Activated T-helper 17 cell treated with anti-CD3 and anti-CD28 coated beads, Interleukin-2, amount 50 U/mL, for 72 hours (primary cell): ENCODE results near the gene PRKCZ. TPM values are rescaled to one million over a fixed set of nuclear protein-coding genes. Genes with fewer than 3 reads are reported as not detected.

Experiments
- ATAC-seq: fragments of 150-1000 bp; cut with Tn5 transposase; replicated peaks from 2 replicates; pipeline ENCODE4 v1.10.0; 2021; ENCODE audit warnings: mild to moderate bottlenecking, moderate library complexity
- H3K27ac Mint-ChIP-seq: one replicate; pipeline ENCODE4 v1.8.0; 2022; ENCODE audit warnings: mixed read lengths
- H3K27me3 Mint-ChIP-seq: one replicate; pipeline ENCODE4 v1.8.0; 2022; ENCODE audit warnings: mixed read lengths
- H3K36me3 Mint-ChIP-seq: one replicate; pipeline ENCODE4 v1.8.0; 2022; ENCODE audit warnings: low read depth, mild to moderate bottlenecking, mixed read lengths
- H3K4me1 Mint-ChIP-seq: one replicate; pipeline ENCODE4 v1.8.0; 2022; ENCODE audit warnings: mixed read lengths
- H3K4me3 Mint-ChIP-seq: one replicate; pipeline ENCODE4 v1.8.0; 2022; ENCODE audit warnings: mild to moderate bottlenecking, mixed read lengths
- H3K9me3 Mint-ChIP-seq: one replicate; pipeline ENCODE4 v1.8.0; 2022; ENCODE audit warnings: mixed read lengths
- total RNA-seq, 2 donors: library from RNA; stranded (reverse); gene quantifications; one replicate each; pipeline ENCODE4 v1.2.3, GENCODE V29; 2022

PRKCZ gene
- total RNA-seq, 2 donors from 2014 or later: 12.2 to 24.7 TPM

DNA sequence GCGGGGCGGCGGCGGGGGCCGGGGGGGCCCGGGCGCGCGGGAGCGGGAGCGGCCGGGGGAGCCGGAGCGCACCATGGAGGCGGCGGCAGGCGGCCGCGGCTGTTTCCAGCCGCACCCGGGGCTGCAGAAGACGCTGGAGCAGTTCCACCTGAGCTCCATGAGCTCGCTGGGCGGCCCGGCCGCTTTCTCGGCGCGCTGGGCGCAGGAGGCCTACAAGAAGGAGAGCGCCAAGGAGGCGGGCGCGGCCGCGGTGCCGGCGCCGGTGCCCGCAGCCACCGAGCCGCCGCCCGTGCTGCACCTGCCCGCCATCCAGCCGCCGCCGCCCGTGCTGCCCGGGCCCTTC is 178.5 kb downstream of the PRKCZ start:
- H3K9me3 Mint-ChIP-seq: no peaks in the 10 kb centered on the region
- no peak for ATAC-seq
- H3K4me1 Mint-ChIP-seq: peaks cover 14% of the 10 kb centered on the region
- H3K36me3 Mint-ChIP-seq: peaks cover 43% of the 10 kb centered on the region
- H3K4me3 Mint-ChIP-seq: peak overlapping the region; percentile 99
- no peaks in the 10 kb centered on the region for H3K27me3 Mint-ChIP-seq
- peak overlapping the region; percentile 97 for H3K27ac Mint-ChIP-seq

DNA sequence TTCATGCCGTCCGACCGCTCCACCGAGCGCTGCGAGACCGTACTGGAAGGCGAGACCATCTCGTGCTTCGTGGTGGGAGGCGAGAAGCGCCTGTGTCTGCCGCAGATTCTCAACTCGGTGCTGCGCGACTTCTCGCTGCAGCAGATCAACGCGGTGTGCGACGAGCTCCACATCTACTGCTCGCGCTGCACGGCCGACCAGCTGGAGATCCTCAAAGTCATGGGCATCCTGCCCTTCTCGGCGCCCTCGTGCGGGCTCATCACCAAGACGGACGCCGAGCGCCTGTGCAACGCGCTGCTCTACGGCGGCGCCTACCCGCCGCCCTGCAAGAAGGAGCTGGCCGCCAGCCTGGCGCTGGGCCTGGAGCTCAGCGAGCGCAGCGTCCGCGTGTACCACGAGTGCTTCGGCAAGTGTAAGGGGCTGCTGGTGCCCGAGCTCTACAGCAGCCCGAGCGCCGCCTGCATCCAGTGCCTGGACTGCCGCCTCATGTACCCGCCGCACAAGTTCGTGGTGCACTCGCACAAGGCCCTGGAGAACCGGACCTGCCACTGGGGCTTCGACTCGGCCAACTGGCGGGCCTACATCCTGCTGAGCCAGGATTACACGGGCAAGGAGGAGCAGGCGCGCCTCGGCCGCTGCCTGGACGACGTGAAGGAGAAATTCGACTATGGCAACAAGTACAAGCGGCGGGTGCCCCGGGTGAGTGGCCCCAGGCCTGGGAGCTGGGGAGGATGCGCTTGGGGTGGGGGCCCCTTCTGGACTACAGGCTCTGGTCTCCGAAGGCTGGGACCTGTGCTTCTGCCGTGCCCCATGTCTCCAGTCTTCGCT is 179.0 kb downstream of the PRKCZ start:
- no peak for ATAC-seq
- Mint-ChIP-seq H3K9me3 (no peaks in the 10 kb centered on the region), H3K27ac (peak overlapping the region; percentile 97), H3K27me3 (no peaks in the 10 kb centered on the region), H3K36me3 (peaks cover 48% of the 10 kb centered on the region), H3K4me3 (peak overlapping the region; percentile 99), H3K4me1 (peaks cover 16% of the 10 kb centered on the region)

DNA sequence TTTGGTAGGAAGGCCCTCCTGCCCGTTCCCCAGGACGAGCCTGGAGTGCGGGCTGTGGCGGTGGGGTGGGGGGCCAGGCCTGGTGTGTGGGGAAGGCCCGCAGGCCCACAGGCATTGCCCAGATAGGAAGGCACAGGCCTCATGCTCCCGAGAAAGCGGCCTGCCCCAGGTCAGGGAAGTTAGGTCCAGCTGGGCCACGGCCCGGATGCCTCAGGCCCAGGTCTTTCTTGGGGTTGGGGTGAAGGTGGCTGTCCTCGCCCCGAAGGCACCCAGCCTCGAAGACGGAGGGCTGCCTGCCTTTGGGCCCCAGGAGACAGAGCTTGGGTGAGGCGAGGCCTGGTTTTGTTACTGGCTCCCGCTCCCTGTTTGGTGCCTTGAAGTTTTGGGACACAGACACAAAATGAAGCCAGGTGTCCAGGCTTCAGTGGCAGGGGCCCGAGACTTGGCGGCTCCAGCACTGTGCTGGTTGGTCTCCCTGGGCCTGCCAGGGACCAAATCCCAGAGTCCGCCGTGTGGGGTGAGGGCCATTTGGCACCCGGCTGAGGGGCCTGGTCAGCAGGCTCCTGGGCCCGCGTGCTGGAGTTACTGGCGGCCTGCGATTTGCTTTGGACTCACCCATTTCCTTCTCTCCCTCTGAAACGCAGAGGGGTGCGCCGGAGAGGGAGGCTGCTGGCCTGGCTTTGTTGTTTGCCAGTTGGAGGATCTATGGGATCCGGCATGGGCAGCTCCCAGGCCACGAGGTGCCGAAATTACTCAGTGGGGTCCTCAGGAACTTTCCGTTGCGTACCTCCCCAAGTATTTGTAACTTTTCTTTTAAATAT is 179.9 kb downstream of the PRKCZ start:
- H3K9me3 Mint-ChIP-seq: no peaks in the 10 kb centered on the region
- H3K4me1 Mint-ChIP-seq: peaks cover 20% of the 10 kb centered on the region
- no peaks in the 10 kb centered on the region for H3K27me3 Mint-ChIP-seq
- H3K27ac Mint-ChIP-seq: peak overlapping the region; percentile 97
- ATAC-seq: no peak
- H3K4me3 Mint-ChIP-seq: peak overlapping the region; percentile 99
- peaks cover 52% of the 10 kb centered on the region for H3K36me3 Mint-ChIP-seq

DNA sequence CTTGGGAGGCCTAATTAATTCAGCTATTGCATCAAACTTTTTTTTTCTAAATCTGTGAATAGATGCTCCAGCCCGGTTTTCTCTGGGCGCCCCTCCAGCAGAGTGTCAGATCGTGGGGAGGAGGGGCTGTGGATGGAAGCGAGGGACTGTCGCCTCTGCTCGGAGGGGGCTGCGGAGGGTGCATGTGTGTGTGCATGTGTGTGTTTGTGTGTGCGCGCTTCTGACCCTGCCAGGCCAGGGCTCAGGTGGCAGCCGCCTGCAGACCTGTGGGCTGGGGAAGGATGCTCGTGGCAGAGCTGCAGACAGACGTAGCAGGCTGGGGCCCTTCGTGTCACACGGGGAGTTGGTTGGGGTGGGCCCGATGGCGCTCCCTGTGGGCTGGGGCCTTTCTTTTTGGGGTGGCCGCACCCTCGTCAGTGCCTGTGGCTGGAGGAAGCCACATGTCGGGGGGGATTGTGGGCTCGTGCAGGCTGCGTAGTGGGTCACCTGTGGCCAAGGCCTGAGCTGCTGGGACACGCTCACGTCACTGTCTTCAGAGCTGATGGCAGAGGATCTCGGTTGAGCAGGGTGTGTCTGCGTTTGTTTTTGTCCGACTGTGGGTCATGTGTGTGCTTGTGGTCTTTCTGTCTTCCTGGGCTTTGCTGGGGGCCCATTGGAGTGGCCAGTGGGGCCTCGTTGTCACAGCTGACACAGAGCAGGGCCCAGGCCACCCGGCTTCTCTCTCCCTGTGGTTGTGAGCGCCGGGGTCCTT is 180.7 kb downstream of the PRKCZ start:
- Mint-ChIP-seq H3K4me3 (peak overlapping the region; percentile 99), H3K27me3 (no peaks in the 10 kb centered on the region), H3K4me1 (peaks cover 26% of the 10 kb centered on the region), H3K36me3 (peaks cover 57% of the 10 kb centered on the region), H3K9me3 (no peaks in the 10 kb centered on the region), H3K27ac (peak overlapping the region; percentile 97)
- no peak for ATAC-seq

DNA sequence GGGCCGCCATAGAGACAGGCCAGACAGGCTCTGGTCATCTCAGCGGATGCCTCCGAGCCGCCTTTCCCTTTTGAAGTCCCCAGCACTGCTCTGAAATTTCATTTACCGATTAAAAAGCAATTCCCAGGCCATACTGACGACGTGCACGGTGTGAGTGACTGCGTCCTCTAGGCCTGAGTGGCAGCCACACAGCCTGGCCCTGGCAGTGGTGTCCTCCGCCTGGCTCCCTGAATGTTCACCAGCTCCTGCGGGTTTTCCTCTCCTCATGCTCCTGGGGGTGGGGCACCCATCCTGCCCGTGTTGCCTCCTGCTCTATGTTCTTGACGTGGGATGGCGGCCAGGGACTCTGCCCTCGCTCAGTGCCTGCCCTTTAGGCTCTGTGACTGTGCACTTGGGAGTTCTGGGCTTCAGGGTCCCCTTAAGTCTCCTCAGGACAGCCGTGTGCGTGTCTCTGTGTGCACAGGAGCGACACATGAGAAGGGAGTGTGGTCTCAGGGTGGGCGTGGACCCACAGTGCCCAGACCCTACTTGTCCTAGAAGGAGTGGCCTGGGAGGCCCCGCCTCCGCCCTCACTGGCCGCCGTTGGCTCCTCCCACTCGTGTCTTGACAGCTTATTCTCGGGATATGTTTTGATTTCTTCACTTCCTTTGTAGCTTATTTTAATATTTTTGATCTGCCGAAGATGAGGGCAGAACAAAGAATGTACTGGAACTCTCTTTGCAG is 181.5 kb downstream of the PRKCZ start:
- H3K4me1 Mint-ChIP-seq: peaks cover 28% of the 10 kb centered on the region
- H3K9me3 Mint-ChIP-seq: no peaks in the 10 kb centered on the region
- peaks cover 59% of the 10 kb centered on the region for H3K36me3 Mint-ChIP-seq
- peak overlapping the region; percentile 99 for H3K4me3 Mint-ChIP-seq
- H3K27ac Mint-ChIP-seq: peak overlapping the region; percentile 97
- ATAC-seq: peak; percentile 34
- H3K27me3 Mint-ChIP-seq: no peaks in the 10 kb centered on the region

DNA sequence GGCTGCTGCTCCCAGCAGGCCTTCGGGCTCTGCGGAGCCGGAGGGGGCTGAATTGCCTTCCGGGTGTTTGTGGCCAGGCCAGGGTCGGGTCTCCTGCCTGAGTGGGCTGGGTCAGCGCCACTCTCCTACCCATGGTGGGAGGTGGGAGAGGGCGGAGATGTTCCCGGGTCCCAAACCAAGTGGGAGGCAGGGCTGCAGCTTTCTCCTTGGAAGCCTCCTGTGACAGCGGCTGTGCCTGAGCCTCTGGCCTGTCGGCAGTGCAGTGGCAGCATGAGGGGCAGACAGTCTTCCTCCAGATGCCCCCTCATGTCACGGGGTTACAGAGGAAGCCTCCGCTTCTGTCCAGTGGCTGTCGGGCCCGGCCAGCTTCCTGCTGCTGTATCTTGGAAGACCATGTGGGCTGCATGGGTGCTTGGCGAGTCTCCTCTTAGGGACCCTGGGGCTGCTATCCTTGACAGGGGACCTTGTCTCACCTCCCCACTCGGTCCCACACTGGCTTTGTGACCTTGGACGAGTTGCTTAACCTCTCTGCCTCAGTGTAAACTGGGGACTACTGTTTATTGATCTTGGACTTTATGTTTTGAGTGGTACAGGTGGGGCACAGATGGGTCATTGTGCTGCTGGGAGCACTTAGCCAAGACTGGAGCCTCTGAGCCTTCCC is 182.2 kb downstream of the PRKCZ start:
- Mint-ChIP-seq H3K27ac (peak overlapping the region; percentile 97), H3K36me3 (peaks cover 59% of the 10 kb centered on the region), H3K4me3 (peak overlapping the region; percentile 99), H3K4me1 (peaks cover 35% of the 10 kb centered on the region), H3K27me3 (no peaks in the 10 kb centered on the region), H3K9me3 (no peaks in the 10 kb centered on the region)
- no peak for ATAC-seq

DNA sequence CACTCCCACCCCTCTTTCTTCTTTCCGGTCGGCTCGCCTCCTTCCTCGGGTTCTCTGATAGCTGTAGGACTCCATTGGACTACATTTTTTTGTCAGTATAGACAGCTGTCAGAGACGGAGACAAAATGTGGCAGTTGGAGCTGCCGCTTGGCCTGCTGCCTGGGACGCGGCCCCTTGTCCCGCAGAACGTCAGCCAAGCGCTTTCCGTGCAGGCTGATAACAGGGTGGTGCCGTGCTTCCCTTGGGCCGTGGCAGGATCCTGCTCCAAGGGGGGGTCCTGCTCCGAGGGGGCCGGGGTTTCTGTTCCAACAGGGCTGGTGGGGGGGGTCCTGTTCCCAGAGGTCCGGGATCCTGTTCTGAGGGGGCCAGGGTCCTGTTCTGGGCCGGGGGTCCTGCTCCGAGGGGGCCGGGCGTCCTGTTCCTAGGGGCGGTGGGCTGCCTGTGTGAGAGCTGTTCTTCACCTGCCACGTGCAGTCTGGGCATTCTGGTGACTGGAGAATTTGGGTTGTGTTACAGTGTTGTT is 182.8 kb downstream of the PRKCZ start:
- peak overlapping the region; percentile 97 for H3K27ac Mint-ChIP-seq
- H3K9me3 Mint-ChIP-seq: no peaks in the 10 kb centered on the region
- H3K4me1 Mint-ChIP-seq: peaks cover 37% of the 10 kb centered on the region
- no peak for ATAC-seq
- peak overlapping the region; percentile 99 for H3K4me3 Mint-ChIP-seq
- no peaks in the 10 kb centered on the region for H3K27me3 Mint-ChIP-seq
- peaks cover 59% of the 10 kb centered on the region for H3K36me3 Mint-ChIP-seq

DNA sequence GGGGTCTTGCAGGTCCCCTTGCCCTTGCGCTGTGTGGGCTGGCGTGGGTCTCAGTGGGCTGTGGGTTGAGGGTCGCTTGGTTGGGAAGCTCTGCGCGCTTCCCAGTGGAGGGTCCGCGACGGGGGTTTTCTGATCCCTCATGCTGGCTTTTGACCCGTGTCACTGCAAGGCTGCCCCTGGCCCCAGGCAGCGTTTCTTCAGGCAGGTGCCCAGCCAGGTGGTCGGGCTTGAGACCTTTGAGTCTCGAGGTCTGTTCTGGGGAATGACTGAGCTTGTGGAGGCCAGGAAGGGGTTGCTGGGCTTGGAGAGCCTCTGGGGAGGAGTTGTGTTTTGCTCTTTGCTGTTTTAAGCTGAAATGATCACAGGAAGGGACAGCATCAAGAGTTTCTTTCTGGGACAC is 183.3 kb downstream of the PRKCZ start:
- no peak for ATAC-seq
- Mint-ChIP-seq H3K4me3 (peak overlapping the region; percentile 99), H3K27me3 (no peaks in the 10 kb centered on the region), H3K27ac (peak overlapping the region; percentile 85), H3K9me3 (no peaks in the 10 kb centered on the region), H3K36me3 (peaks cover 59% of the 10 kb centered on the region), H3K4me1 (peaks cover 37% of the 10 kb centered on the region)

DNA sequence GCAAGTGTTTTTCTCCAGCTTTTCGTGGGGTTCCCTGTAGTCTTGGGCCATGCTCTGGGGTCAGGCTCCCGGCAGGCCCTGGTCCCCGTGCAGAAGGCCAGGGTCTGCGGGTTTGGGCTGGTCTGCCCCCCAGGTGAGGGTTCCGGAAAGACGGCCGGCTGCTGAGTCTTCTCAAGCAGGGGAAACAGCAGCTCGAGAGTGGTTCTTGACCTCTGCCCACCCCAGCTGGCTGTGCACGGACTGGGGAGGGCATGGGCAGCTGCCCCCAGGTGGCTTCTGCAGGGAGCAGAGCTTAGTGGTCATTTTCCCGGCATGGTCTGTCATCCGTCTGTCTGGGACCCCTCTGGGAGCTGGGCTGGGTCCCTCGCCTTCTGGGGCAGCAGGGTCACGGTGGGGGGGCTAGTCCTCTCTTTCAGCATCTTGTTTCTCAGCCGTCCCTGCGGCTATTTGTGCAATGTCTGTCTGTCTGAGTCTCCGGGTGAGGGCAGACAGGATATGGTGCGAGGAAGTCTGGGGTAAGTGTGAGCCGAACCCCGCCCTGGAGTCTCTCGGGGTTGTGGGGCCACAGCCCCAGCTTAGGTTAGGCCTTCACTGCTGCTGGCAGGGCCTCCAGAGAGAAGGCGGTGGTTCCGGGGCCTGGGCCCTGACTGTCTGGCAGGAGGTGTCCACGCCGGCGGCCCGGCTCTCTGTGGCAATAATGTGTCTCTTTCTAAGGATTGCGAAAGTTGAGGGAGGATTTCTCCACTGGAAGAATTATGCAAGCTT is 184.0 kb downstream of the PRKCZ start:
- Mint-ChIP-seq H3K27ac (peak overlapping the region; percentile 85), H3K27me3 (no peaks in the 10 kb centered on the region), H3K4me1 (peaks cover 41% of the 10 kb centered on the region), H3K9me3 (no peaks in the 10 kb centered on the region), H3K4me3 (peak overlapping the region; percentile 99), H3K36me3 (peaks cover 59% of the 10 kb centered on the region)
- peak; percentile 54 for ATAC-seq

DNA sequence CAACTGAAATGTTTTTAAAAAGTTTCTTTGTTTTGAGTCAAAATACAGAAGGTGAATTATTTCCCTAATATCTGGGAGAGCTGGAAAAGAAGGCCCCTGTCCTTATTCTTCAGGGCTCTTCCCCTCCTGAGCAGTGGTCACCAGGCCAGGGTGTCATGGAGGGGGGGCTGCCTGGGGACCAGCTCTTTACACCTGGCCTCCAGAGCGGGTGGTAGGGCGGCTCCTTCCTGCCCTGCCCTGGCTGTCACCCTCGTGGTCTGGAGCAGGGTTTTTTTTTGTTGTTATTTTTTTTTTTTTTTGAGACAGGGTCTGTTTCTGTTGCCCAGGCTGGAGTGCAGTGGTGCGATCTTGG is 184.5 kb downstream of the PRKCZ start:
- Mint-ChIP-seq H3K9me3 (no peaks in the 10 kb centered on the region), H3K27ac (peak overlapping the region; percentile 85), H3K4me1 (peaks cover 46% of the 10 kb centered on the region), H3K36me3 (peaks cover 58% of the 10 kb centered on the region), H3K4me3 (peak overlapping the region; percentile 99), H3K27me3 (no peaks in the 10 kb centered on the region)
- no peak for ATAC-seq
